Measurements from ENCODE around the gene PRRX2. TPM values are rescaled to one million over a fixed set of nuclear protein-coding genes. Genes with fewer than 3 reads are reported as not detected.
A peak's percentile ranks its signal among the peaks of the same experiment; 100 is the strongest.

The PRRX2 gene
- total and polyA plus RNA-seq, 2 of the 13 experiments (the other 11 are each of a cell fraction or from before 2014, with no cell fraction given), result 0.05 TPM; not detected in 1

DNA sequence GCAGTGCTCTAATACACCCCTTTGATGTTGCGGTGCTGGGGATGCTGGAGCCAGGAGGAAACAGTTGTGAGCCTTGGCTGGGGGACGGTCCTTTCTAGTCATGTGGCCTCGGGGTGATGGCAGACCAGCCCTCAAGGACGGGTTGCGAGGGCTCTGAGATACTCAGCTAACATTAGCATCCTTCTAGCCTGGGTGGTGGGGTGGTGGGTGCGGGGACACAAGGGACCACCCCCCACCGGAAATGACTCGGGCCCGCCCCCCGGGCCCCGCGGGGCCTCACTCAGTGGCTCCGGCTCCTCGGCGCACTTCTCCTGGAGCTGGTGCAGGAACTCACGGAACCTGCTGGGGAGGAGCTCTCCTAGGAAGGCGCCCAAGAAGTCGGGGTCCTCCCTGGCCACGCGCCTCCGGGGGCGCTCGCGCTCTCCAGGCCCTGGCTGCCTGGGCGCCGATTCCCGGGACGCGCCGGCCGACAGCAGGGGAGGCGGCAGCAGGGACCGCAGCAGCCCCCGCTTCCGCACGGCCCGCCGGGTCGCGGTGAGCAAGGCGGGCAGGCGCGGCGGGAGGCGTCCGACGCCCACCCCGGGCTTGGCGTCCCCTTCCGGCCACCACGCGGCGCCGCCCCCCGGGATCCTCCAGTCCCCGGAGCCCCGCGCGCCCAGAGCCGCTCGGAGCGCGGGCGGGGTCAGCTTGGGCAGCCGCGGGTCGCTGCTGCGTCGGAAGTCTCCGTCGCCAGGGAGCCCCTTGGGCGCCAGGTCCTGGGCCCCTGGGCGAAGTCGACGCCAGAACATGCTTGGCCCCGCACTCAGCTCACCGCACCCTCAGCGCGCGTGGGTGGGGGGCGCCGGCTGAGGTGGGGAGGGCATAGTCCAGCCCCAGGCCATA, 45.4 kb upstream of the PRRX2 start (continued):
- peak; percentile 4 for TF ChIP-seq YY1 (IDR thresholded peaks at IDR 0.05; ENCODE audit: insufficient read depth, insufficient replicate concordance, low read depth, low read length)
- TF ChIP-seq RARA (CRISPR knock-in tag; IDR thresholded peaks at IDR 0.05), result no peak
- TF ChIP-seq PATZ1 (CRISPR knock-in tag; IDR thresholded peaks at IDR 0.05), result peak; percentile 85
- no peak for TF ChIP-seq HNF4A (CRISPR knock-in tag; IDR thresholded peaks at IDR 0.05)
- TF ChIP-seq ZNF317 (CRISPR knock-in tag; IDR thresholded peaks at IDR 0.05), result peak; percentile 61; the same call in 1 of the 2 replicates
- TF ChIP-seq CSRNP1 (CRISPR knock-in tag; IDR thresholded peaks at IDR 0.05), result 0 out of 2 replicates have a peak, but pooled peaks have one; percentile 43
- no peak for TF ChIP-seq AHR (CRISPR knock-in tag; IDR thresholded peaks at IDR 0.05)
- TF ChIP-seq TFDP1 (CRISPR knock-in tag; IDR thresholded peaks at IDR 0.05; ENCODE audit: borderline replicate concordance), result peak; percentile 38; the same call in 1 of the 2 replicates
- peak; percentile 86; the same call in 1 of the 2 replicates for TF ChIP-seq ZBTB1 (CRISPR knock-in tag; IDR thresholded peaks at IDR 0.05; ENCODE audit: borderline replicate concordance)
- peak; percentile 77 for TF ChIP-seq ZNF709 (CRISPR knock-in tag; IDR thresholded peaks at IDR 0.05)
- TF ChIP-seq UBTF (CRISPR knock-in tag; IDR thresholded peaks at IDR 0.05), result peak; percentile 72; the same call in 1 of the 2 replicates
- TF ChIP-seq, protein P1, sequence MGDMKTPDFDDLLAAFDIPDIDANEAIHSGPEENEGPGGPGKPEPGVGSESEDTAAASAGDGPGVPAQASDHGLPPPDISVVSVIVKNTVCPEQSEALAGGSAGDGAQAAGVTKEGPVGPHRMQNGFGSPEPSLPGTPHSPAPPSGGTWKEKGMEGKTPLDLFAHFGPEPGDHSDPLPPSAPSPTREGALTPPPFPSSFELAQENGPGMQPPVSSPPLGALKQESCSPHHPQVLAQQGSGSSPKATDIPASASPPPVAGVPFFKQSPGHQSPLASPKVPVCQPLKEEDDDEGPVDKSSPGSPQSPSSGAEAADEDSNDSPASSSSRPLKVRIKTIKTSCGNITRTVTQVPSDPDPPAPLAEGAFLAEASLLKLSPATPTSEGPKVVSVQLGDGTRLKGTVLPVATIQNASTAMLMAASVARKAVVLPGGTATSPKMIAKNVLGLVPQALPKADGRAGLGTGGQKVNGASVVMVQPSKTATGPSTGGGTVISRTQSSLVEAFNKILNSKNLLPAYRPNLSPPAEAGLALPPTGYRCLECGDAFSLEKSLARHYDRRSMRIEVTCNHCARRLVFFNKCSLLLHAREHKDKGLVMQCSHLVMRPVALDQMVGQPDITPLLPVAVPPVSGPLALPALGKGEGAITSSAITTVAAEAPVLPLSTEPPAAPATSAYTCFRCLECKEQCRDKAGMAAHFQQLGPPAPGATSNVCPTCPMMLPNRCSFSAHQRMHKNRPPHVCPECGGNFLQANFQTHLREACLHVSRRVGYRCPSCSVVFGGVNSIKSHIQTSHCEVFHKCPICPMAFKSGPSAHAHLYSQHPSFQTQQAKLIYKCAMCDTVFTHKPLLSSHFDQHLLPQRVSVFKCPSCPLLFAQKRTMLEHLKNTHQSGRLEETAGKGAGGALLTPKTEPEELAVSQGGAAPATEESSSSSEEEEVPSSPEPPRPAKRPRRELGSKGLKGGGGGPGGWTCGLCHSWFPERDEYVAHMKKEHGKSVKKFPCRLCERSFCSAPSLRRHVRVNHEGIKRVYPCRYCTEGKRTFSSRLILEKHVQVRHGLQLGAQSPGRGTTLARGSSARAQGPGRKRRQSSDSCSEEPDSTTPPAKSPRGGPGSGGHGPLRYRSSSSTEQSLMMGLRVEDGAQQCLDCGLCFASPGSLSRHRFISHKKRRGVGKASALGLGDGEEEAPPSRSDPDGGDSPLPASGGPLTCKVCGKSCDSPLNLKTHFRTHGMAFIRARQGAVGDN (CRISPR knock-in tag; IDR thresholded peaks at IDR 0.05), result peak; percentile 76
- peak; percentile 97 for TF ChIP-seq AGO1 (IDR thresholded peaks at IDR 0.05; ENCODE audit: low read depth, low read length, poor library complexity, severe bottlenecking)
- peak; percentile 43 for TF ChIP-seq ARNT2 (CRISPR knock-in tag; IDR thresholded peaks at IDR 0.05; ENCODE audit: low read depth)
- TF ChIP-seq ZNF777 (CRISPR knock-in tag; IDR thresholded peaks at IDR 0.05), result peak; percentile 68; the same call in 1 of the 2 replicates
- no peak for TF ChIP-seq KAT7 (CRISPR knock-in tag; IDR thresholded peaks at IDR 0.05; ENCODE audit: borderline replicate concordance)

Data from HepG2 (cell line).